Lower leg skin (tissue), 4 donors: ENCODE results near the gene INAFM2. TPM values are rescaled to one million over a fixed set of nuclear protein-coding genes. Genes with fewer than 3 reads are reported as not detected.

Source experiments
- DNase-seq, 2 donors: peaks; one replicate each; pipeline ENCODE4 v3.0.0-alpha.2; 2019; ENCODE audit warnings: low spot score in 2 of 2
- H3K4me3 ChIP-seq: fragments of 200-600 bp; sonication (generic); 2 replicates; pipeline ENCODE4 v1.5.1; 2017; ENCODE audit warnings: mild to moderate bottlenecking, low read depth; ENCODE audit not compliant: poor library complexity, severe bottlenecking
- POLR2A ChIP-seq, 2 donors: fragments of 450-650 bp; IDR thresholded peaks; one replicate each; pipeline ENCODE4 v1.6.1; 2016 to 2017; ENCODE audit warnings: antibody characterized with exemption in 2 of 2, mild to moderate bottlenecking in 1 of 2, moderate library complexity in 1 of 2
- WGBS, 2 donors: methylation state at CpG; one replicate each; pipeline ENCODE4 v1.1.5; 2018; 5-methylcytosine and 5-hydroxymethylcytosine counted together
- intact Hi-C: fragments of 100-400 bp; cut with DNase I; formaldehyde crosslinking; loops from one replicate; pipeline ENCODE4 v1.15.0; 2023; ENCODE audit warnings: low total_unique reads
- total RNA-seq, 4 donors: library from RNA; depleted of rRNA; stranded (reverse); fragments of >200 nt; gene quantifications; one replicate each; pipeline ENCODE4 v1.1.0, GENCODE V29; 2016
- TF ChIP-seq, protein P1 (sequence below), 3 donors: fragments of 450-650 bp; IDR thresholded peaks; one replicate each; pipeline ENCODE4 v1.5.1; 2016; ENCODE audit warnings: antibody characterized with exemption in 3 of 3, mild to moderate bottlenecking in 3 of 3, moderate library complexity in 2 of 3

Gene INAFM2
- total RNA-seq, 4 donors from 2014 or later = 6.8 to 13.8 (median 10.0) TPM

- intact Hi-C loops = no loop called here
- no peak for DNase-seq
- 45 to 48% methylated on average over 6 of the region's 6 CpGs for WGBS, 2 donors
- no peak for TF ChIP-seq POLR2A (IDR thresholded peaks at IDR 0.05)
- TF ChIP-seq, protein P1, sequence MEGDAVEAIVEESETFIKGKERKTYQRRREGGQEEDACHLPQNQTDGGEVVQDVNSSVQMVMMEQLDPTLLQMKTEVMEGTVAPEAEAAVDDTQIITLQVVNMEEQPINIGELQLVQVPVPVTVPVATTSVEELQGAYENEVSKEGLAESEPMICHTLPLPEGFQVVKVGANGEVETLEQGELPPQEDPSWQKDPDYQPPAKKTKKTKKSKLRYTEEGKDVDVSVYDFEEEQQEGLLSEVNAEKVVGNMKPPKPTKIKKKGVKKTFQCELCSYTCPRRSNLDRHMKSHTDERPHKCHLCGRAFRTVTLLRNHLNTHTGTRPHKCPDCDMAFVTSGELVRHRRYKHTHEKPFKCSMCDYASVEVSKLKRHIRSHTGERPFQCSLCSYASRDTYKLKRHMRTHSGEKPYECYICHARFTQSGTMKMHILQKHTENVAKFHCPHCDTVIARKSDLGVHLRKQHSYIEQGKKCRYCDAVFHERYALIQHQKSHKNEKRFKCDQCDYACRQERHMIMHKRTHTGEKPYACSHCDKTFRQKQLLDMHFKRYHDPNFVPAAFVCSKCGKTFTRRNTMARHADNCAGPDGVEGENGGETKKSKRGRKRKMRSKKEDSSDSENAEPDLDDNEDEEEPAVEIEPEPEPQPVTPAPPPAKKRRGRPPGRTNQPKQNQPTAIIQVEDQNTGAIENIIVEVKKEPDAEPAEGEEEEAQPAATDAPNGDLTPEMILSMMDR (IDR thresholded peaks at IDR 0.05) = no peak
- no peak overlapping the region for H3K4me3 ChIP-seq
Measured at GRCh38 chr15:40344217-40344616, 20.7 kb downstream of the INAFM2 start.

DNA sequence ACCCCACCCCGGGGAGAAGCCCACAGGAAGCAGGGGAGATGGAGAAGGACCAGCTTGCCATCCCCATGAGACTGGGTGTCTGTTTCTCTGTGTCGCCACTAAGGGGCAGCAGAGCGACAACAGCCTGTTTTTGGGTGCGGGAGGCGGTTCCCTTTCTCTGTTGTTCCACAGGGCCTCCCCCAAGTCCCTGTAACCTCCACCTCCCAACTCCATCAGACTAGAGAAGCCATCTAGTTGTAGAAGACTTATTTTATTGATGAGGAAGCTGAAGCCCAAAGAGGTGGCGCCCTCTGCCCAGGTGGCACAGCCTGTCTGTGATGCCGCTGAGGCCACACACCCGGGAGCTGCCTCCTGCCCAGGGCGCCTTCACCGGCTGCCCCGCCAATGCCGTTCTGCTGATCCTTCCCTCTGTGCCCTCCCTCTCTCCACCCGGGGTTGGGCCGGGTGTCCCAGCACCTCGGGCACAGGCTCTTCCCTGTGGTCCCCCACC is 21.2 kb downstream of the INAFM2 start:
- no peak for DNase-seq
- H3K4me3 ChIP-seq = no peak overlapping the region
- whole genome bisulfite sequencing, 2 donors = 26 to 30% methylated on average over 15 of the region's 15 CpGs
- TF ChIP-seq, protein P1 (IDR thresholded peaks at IDR 0.05) = peak in 1 of 3 donors; percentile 21
- no peak for TF ChIP-seq POLR2A (IDR thresholded peaks at IDR 0.05)
- intact Hi-C loops = no loop called here

- TF ChIP-seq, protein P1 (IDR thresholded peaks at IDR 0.05) = no peak
- TF ChIP-seq POLR2A (IDR thresholded peaks at IDR 0.05) = no peak
- 68 to 75% methylated on average over 10 of the region's 10 CpGs for WGBS, 2 donors
- no peak overlapping the region for H3K4me3 ChIP-seq
- intact Hi-C loops = no loop called here
- DNase-seq = no peak
Measured at GRCh38 chr15:40345225-40345866, 21.9 kb downstream of the INAFM2 start.

GRCh38 chr15:40345867-40346578 is 22.5 kb downstream of the INAFM2 start:
- no peak overlapping the region for H3K4me3 ChIP-seq
- no peak for DNase-seq
- intact Hi-C loops = no loop called here
- WGBS, 2 donors = 74 to 79% methylated on average over 6 of the region's 6 CpGs
- TF ChIP-seq, protein P1 (IDR thresholded peaks at IDR 0.05) = no peak
- no peak for TF ChIP-seq POLR2A (IDR thresholded peaks at IDR 0.05)

GRCh38 chr15:40346579-40347558 is 23.4 kb downstream of the INAFM2 start:
- intact Hi-C loops = no loop called here
- TF ChIP-seq POLR2A (IDR thresholded peaks at IDR 0.05) = no peak
- TF ChIP-seq, protein P1 (IDR thresholded peaks at IDR 0.05) = no peak
- WGBS, 2 donors = 86 to 91% methylated on average over 15 of the region's 15 CpGs
- no peak for DNase-seq
- no peak overlapping the region for H3K4me3 ChIP-seq
